DMS53 (cell line): ENCODE data around the gene CFAP100.

Experiments used
- DNase-seq: peaks from one replicate; lab custom pipeline; 2025; lab: John Stamatoyannopoulos, UW

CFAP100 gene

DNA sequence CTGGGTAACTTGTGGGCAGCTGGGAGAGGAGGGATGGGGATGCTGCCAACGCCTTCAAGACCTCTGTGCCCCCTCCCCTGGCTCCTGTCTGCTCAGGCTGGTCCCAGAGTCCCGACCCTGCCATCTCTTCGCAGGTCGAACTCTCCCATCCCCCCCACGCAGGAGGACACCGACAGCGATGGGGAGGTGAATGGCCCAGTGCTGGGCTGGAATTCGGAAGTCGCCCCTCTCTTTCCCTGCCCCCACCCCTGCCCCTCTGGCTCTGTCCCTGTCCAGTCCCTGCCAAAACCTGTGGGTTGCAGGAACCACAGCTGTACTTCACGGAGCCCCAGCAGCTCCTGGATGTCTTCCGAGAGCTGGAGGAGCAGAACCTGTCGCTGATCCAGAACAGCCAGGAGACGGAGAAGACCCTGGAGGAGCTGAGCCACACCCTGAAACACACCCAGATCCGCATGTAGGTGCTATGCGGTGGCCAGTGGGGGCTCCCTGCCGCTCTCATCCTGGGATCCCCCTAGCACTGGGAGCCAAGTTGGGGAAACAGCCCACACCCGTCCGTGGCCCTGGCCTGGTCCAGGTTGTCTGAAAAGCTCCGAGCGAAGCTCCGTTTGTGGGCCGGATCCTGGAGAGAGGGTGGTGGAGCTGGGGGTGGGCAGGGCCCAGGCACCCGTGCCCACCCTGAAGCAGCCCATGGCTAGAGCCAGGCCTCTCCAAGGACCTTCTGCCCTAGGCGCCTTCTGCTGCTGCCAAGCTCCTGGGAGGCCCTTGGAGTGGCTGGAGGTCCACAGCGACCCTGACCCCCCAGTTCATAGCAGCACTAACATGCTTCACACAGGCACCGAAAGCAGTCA is 28.7 kb downstream of the CFAP100 start:
- DNase-seq = no peak

DNA sequence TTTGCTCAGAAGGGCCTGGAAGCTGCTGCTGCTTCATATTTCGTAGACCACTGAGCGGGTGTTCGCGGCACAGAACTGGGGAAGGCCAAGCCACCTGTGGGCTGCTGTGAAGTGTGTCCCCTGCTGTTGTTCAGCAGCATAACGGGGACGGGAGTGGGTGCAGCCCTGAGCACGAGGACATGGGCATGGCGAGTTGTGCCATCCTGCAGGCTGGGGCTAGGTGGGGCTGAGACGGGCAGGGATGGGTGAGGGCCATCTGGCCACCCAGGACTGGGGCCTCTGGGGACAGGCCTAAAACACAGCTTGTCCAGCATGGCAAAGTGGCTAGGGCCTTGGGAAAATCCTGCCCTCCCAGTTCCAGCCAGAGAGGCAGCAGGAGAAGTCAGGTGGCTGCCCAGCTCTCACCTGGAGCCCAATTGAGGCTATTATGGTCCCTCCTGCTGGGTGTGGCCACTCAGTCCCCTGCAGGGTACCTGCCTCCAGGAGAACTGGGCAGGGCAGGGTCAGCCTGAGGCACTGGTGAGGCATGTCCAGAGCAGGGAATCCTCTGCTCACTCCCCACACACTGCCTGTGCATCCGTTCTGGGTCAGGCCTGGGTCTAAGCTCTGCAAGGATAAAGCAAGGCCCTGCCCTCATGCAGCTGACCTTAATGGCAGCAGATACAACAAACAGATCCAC is 29.5 kb downstream of the CFAP100 start:
- no peak for DNase-seq

DNA sequence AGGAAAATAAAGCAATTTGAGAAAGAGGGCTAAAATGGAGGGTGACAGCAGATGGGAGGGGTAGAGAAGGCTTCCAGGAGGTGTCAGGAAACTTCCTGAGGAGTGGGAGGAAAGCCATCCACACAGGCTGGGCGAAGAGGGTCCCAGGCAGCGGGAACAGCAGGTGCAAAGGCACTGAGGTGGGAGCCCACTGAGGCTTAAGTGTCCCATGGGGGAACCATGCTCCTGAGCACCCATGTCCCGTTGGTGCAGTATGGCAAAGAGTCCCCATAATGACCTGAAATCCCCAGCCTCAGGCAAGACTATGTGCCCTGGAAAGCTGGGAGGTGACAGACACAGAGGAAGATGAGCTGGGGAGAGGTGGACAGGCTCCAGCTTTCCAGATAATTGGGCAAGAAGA is 30.0 kb downstream of the CFAP100 start:
- no peak for DNase-seq

DNA sequence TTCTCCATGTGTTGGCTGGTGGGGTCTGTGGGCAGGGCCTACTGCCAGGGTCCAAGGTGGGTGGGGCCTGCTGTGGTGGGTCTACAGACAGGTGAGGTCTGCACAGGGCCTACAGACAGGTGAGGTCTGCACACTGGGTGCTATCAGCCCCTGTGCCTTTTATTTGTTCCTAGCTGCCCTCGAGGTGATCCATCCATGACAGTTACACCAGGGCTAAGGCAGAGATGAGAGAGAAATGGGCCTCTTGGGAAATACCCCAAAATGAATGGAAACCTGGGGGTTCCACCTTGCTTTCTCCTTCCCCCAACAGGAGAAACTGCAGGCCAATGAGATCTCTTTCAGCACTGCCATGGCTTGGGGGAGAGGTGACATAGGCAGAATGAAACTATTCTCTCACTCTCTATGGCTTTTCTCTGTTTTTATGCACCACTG is 36.4 kb downstream of the CFAP100 start:
- no peak for DNase-seq

GRCh38 chr3:126432361-126433104 is 37.8 kb downstream of the CFAP100 start:
- DNase-seq = no peak

GRCh38 chr3:126433105-126433430 is 38.4 kb downstream of the CFAP100 start:
- DNase-seq = no peak

- no peak for DNase-seq
Measured at GRCh38 chr3:126433496-126434263, 39.0 kb downstream of the CFAP100 start.

DNA sequence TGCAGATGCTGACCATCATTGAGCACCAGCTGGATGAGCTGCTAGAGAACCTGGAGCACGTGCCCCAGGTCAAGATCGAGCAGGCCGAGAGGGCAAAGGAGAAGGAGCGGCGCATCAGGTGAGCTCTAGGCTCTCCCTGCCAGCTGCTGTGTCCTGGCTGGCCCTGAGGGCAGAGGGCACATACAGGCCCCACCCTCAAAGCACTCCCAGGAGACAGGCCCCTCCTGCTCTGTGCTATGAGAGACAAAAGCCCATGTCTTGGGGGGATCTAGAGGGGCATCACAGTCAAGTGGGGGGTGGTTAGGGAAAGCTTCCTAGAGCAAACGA is 39.5 kb downstream of the CFAP100 start:
- DNase-seq = no peak

GRCh38 chr3:126434931-126435411 is 40.3 kb downstream of the CFAP100 start:
- no peak for DNase-seq

GRCh38 chr3:126435456-126436315 is 41.0 kb downstream of the CFAP100 start:
- no peak for DNase-seq

- DNase-seq = no peak
Measured at GRCh38 chr3:126436826-126437717, 42.4 kb downstream of the CFAP100 start.

- DNase-seq = no peak
Measured at GRCh38 chr3:126438186-126438585, 43.5 kb downstream of the CFAP100 start.

DNA sequence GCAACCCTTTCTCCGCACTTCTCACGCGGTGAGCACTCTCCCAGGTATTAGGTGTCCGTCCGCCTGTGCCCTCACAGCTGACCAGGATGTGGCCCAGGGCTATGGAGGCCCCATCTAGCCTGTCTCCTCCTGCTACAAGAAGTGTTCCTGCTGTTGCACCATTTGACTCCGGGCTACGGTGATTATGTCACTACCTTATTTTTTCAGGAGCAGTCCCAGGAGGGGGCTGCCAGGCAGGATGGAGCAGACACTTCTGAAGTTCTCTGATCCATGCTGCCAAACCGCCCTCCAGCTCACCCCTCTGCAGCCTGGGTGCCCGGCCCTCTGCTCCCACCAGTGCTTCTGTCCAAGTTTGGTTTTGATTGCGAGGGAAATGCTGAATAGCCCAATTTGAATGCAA is 44.0 kb downstream of the CFAP100 start:
- DNase-seq = no peak

GRCh38 chr3:126439346-126439967 is 44.7 kb downstream of the CFAP100 start:
- DNase-seq = no peak

- DNase-seq = no peak
Measured at GRCh38 chr3:126439968-126440708, 45.4 kb downstream of the CFAP100 start.

- DNase-seq = no peak
Measured at GRCh38 chr3:126440709-126440995, 45.9 kb downstream of the CFAP100 start.

DNA sequence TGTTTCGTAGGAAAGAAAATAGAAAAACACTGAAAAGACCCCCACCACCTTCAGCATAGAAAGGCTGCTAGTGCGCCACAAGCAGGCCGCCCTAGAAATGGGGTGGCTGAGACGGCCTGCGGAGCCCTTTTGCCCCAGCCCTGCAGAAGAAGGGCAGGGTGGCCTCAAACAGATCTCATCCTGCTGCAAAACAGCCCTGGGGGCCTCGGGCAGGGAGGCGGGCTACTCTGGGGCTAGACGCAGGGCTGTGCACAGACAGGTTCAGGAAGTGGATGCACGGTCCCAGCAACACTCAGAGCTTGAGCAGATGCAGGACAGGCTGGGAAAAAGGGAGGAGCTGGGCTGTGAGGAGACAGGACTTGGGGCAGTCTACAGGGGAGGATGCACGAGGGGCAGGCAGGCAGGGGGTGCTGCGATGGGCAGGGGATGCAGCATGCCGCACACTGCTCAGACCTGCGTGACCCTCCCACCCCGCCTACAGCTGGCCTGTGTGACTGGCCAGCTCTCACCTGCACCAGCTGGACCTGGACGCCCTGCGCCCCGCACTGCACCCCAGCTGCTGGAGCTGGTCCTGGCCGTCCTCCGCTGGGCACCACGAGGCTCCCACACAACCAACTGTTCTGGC is 46.7 kb downstream of the CFAP100 start:
- no peak for DNase-seq

DNA sequence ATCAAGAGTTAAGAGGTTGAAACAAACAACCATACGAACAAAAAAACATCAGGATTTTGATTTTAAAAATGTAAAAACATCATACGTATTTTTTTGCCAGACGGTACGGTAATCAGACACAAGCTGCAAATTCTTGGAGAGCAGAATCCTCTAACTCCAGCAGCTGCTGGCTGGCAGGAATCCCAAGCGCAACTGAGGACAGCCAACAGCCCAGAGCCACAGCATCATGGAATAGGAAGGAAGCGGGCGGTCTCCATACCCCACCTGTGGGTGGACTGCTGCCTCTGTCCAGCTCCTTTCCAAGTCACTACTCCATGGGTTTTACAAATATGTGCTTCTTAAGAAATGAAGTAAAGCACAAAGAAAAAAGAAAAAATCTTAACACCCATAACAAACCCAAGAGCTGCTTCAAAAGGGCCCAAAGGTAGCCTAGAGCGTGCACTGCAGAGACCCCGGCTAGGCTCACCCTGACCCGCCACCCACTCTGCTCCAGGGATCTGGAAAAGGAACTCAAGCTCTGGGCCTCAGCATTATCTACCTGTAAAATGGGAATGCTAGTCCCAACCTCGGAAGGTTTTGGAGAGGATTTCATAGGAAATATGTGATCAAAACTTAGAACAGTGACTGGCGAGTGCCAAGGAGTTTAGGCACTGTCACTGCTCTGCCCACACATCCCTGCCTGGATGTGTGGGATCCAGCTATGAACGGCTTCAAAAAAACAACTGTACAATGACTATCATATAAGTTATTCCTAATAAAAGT is 47.6 kb downstream of the CFAP100 start:
- DNase-seq = no peak
